H1 (cell line): Measurements from ENCODE around the gene SRPRB. TPM values are rescaled to one million over a fixed set of nuclear protein-coding genes. Genes with fewer than 3 reads are reported as not detected.
A peak's percentile ranks its signal among the peaks of the same experiment; 100 is the strongest.

Experiments
- CTCF ChIA-PET: fragments of 300-600 bp; sonication (Branson Sonifier 250); formaldehyde crosslinking; loops from one replicate; lab custom pipeline; 2021; ENCODE audit not compliant: partially characterized antibody; lab: Charles Lee
- POLR2A ChIA-PET: fragments of 300-600 bp; sonication (Branson Sonifier 250); formaldehyde crosslinking; loops from one replicate; lab custom pipeline; 2021; ENCODE audit warnings: inconsistent platforms; ENCODE audit not compliant: partially characterized antibody; lab: Charles Lee
- DNase-seq, 2 experiments: peaks; one replicate each; pipeline versions ENCODE4 v3.0.0 to v3.0.0-alpha.2; 2010 to 2022; ENCODE audit warnings: low spot score in 2 of 2, low read depth in 1 of 2, mixed read lengths in 1 of 2
- FAIRE-seq: peaks from 2 replicates; lab custom pipeline; 2011; peaks lifted over from hg19 to GRCh38; lab: Jason Lieb, UNC
- H2AFZ ChIP-seq: 2 replicates; pipeline ENCODE4 v1.8.1; 2012; ENCODE audit warnings: low read length, inconsistent platforms
- H2AK5ac ChIP-seq: 2 replicates; pipeline ENCODE4 v1.6.1; 2013; ENCODE audit warnings: low read depth, low read length
- H2BK120ac ChIP-seq: replicated peaks from 2 replicates; pipeline ENCODE3; 2013; ENCODE audit warnings: low read depth, low read length, inconsistent platforms
- H2BK12ac ChIP-seq: 2 replicates; pipeline ENCODE4 v1.6.1; 2013; ENCODE audit warnings: low read depth, low read length
- H2BK15ac ChIP-seq: 2 replicates; pipeline ENCODE4 v1.6.1; 2013; ENCODE audit warnings: low read length
- H2BK20ac ChIP-seq: 2 replicates; pipeline ENCODE4 v1.6.1; 2013; ENCODE audit warnings: low read length
- H2BK5ac ChIP-seq: 2 replicates; pipeline ENCODE4 v1.6.1; 2013; ENCODE audit warnings: low read depth, low read length
- H3K14ac ChIP-seq: 2 replicates; pipeline ENCODE4 v1.6.1; 2013; ENCODE audit warnings: inconsistent platforms; ENCODE audit not compliant: insufficient read length
- H3K18ac ChIP-seq: 2 replicates; pipeline ENCODE4 v1.6.1; 2013; ENCODE audit warnings: low read length; ENCODE audit errors: extremely low read depth
- H3K23ac ChIP-seq: 2 replicates; pipeline ENCODE4 v1.6.1; 2013; ENCODE audit warnings: inconsistent platforms; ENCODE audit not compliant: insufficient read length
- H3K23me2 ChIP-seq: 2 replicates; pipeline ENCODE4 v1.6.1; 2013; ENCODE audit warnings: low read depth, low read length
- H3K27ac ChIP-seq: 2 replicates; pipeline ENCODE4 v1.6.1; 2011; ENCODE audit warnings: low read depth, low read length, inconsistent platforms
- H3K27me3 ChIP-seq, 4 experiments: replicated peaks in 1 of 4; 1 replicate in 1 of 4; 2 replicates in 3 of 4; pipeline versions ENCODE4 v1.6.1 to v1.8.1; 2011 to 2013; ENCODE audit warnings: low read length in 3 of 4, mild to moderate bottlenecking in 3 of 4, inconsistent platforms in 2 of 4, mixed read lengths in 2 of 4, moderate library complexity in 1 of 4; ENCODE audit not compliant: control insufficient read depth in 3 of 4, insufficient read depth in 3 of 4; ENCODE audit errors: extremely low read depth in 1 of 4
- H3K36me3 ChIP-seq, 4 experiments: 2 replicates each; pipeline versions ENCODE4 v1.6.1 to v1.8.1; 2011 to 2013; ENCODE audit warnings: mild to moderate bottlenecking in 4 of 4, low read length in 3 of 4, moderate library complexity in 2 of 4, control low read depth in 1 of 4, inconsistent platforms in 1 of 4; ENCODE audit not compliant: insufficient read depth in 4 of 4, control insufficient read depth in 2 of 4
- H3K4ac ChIP-seq: replicated peaks from 2 replicates; pipeline ENCODE3; 2013; ENCODE audit warnings: low read length, low read depth, mixed read lengths, inconsistent platforms; ENCODE audit not compliant: insufficient read length
- H3K4me1 ChIP-seq, 4 experiments: replicated peaks in 1 of 4; 1 replicate in 1 of 4; 2 replicates in 3 of 4; pipeline versions ENCODE4 v1.6.1 to v1.8.1; 2011 to 2013; ENCODE audit warnings: low read length in 3 of 4, inconsistent platforms in 2 of 4, mixed read lengths in 1 of 4; ENCODE audit not compliant: insufficient read depth in 4 of 4, control insufficient read depth in 3 of 4
- H3K4me2 ChIP-seq, 2 experiments: 2 replicates each; pipeline versions ENCODE4 v1.6.1 to v1.8.1; 2011 to 2013; ENCODE audit warnings: low read depth in 2 of 2, low read length in 2 of 2, control low read depth in 1 of 2, inconsistent platforms in 1 of 2, mild to moderate bottlenecking in 1 of 2; ENCODE audit not compliant: insufficient read depth in 1 of 2
- H3K4me3 ChIP-seq, 4 experiments: fragments of 200-600, 300-600 bp in 1 of 4; sonication (generic), shearing (Covaris generic), sonication (Bioruptor Twin) in 1 of 4; 2 replicates each; pipeline versions ENCODE4 v1.5.1 to v1.8.1; 2011 to 2016; ENCODE audit warnings: low read length in 4 of 4, low read depth in 3 of 4, control low read depth in 2 of 4, inconsistent platforms in 2 of 4, mild to moderate bottlenecking in 2 of 4, mixed read lengths in 1 of 4, moderate library complexity in 1 of 4; ENCODE audit not compliant: insufficient read depth in 2 of 4; ENCODE audit errors: extremely low read depth in 1 of 4
- H3K56ac ChIP-seq: replicated peaks from 2 replicates; pipeline ENCODE3; 2013; ENCODE audit warnings: low read depth, mild to moderate bottlenecking, mixed read lengths, low read length, inconsistent platforms; ENCODE audit not compliant: insufficient read length
- H3K79me1 ChIP-seq: 2 replicates; pipeline ENCODE4 v1.6.1; 2013; ENCODE audit warnings: low read depth, low read length, control low read depth
- H3K79me2 ChIP-seq, 2 experiments: 2 replicates each; pipeline versions ENCODE4 v1.6.1 to v1.8.1; 2012 to 2013; ENCODE audit warnings: low read length in 2 of 2, mild to moderate bottlenecking in 2 of 2, inconsistent platforms in 1 of 2; ENCODE audit not compliant: insufficient read depth in 2 of 2, control insufficient read depth in 1 of 2
- H3K9ac ChIP-seq, 4 experiments: replicated peaks in 1 of 4; 1 replicate in 1 of 4; 2 replicates in 3 of 4; pipeline versions ENCODE4 v1.6.1 to v1.8.1; 2011 to 2013; ENCODE audit warnings: low read depth in 3 of 4, low read length in 3 of 4, control low read depth in 2 of 4, mild to moderate bottlenecking in 2 of 4, moderate library complexity in 2 of 4, inconsistent platforms in 1 of 4; ENCODE audit errors: extremely low read depth in 1 of 4
- H3K9me3 ChIP-seq, 2 experiments: 2 replicates each; pipeline versions ENCODE4 v1.6.1 to v1.8.1; 2012 to 2013; ENCODE audit warnings: mild to moderate bottlenecking in 2 of 2, moderate library complexity in 2 of 2, control low read depth in 1 of 2, inconsistent platforms in 1 of 2, low read depth in 1 of 2, low read length in 1 of 2, mixed read lengths in 1 of 2; ENCODE audit not compliant: insufficient read depth in 2 of 2
- H4K20me1 ChIP-seq, 2 experiments: replicated peaks in 1 of 2; 2 replicates each; pipeline versions ENCODE3 to v1.8.1; 2011 to 2013; ENCODE audit warnings: inconsistent platforms in 2 of 2, low read length in 2 of 2, mild to moderate bottlenecking in 1 of 2; ENCODE audit not compliant: insufficient read depth in 2 of 2, control insufficient read depth in 1 of 2
- H4K5ac ChIP-seq: 2 replicates; pipeline ENCODE4 v1.6.1; 2013; ENCODE audit warnings: low read length, low read depth, mixed read lengths, inconsistent platforms; ENCODE audit not compliant: insufficient read length
- H4K8ac ChIP-seq: 2 replicates; pipeline ENCODE4 v1.8.0; 2013; ENCODE audit warnings: mild to moderate bottlenecking, moderate library complexity, low read length, inconsistent platforms; ENCODE audit not compliant: insufficient read depth; ENCODE audit errors: extremely low read depth
- H4K91ac ChIP-seq: replicated peaks from 2 replicates; pipeline ENCODE3; 2013; ENCODE audit warnings: low read length, mixed read lengths, inconsistent platforms; ENCODE audit not compliant: insufficient read length
- BRCA1 ChIP-seq: IDR thresholded peaks from 2 replicates; pipeline ENCODE4 v1.6.1; 2012; ENCODE audit warnings: low read depth, low read length, improper control_type of control experiment
- CBX8 ChIP-seq: fragments of 300-800, 300-1000 bp; sonication (generic); IDR thresholded peaks from 2 replicates; pipeline ENCODE4 v1.7.1; 2016; ENCODE audit warnings: low read depth, low read length, borderline replicate concordance
- CEBPB ChIP-seq: IDR thresholded peaks from 2 replicates; pipeline ENCODE4 v1.6.1; 2012; ENCODE audit warnings: low read depth, low read length
- POLR2A ChIP-seq, 2 experiments: IDR thresholded peaks; 1 replicate in 1 of 2; 2 replicates in 1 of 2; pipeline ENCODE4 v1.6.1; 2011; ENCODE audit warnings: low read depth in 2 of 2, low read length in 2 of 2, mild to moderate bottlenecking in 2 of 2; ENCODE audit errors: control extremely low read depth in 1 of 2
- POU5F1 ChIP-seq: IDR thresholded peaks from 2 replicates; pipeline ENCODE4 v1.6.1; 2011; ENCODE audit warnings: low read depth, mild to moderate bottlenecking, low read length, moderate library complexity
- WGBS, 2 experiments: shearing (Covaris generic) in 1 of 2; methylation state at CpG; one replicate each; pipeline versions ENCODE4 v1.1.6 to v1.1.7; 2013 to 2015; ENCODE audit warnings: low lambda C conversion rate in 2 of 2, mixed read lengths in 2 of 2, inconsistent platforms in 1 of 2, low coverage in 1 of 2, missing lambda C conversion rate in 1 of 2; ENCODE audit not compliant: insufficient replicate concordance in 2 of 2, insufficient coverage in 1 of 2, insufficient read length in 1 of 2; ENCODE audit errors: extremely low coverage in 1 of 2, missing lambda C conversion rate in 1 of 2; 5-methylcytosine and 5-hydroxymethylcytosine counted together
- polyA plus RNA-seq, 7 experiments: library from polyadenylated mRNA; depleted of rRNA in 3 of 7; stranded (reverse) in 5 of 7; unstranded in 2 of 7; fragments of >200 nt in 5 of 7; fragments of 200-250 nt in 2 of 7; gene quantifications; 1 replicate in 5 of 7; 2 replicates in 1 of 7; 4 replicates in 1 of 7; pipeline versions ENCODE4 v1.2.1 to v1.2.3, GENCODE V29; 2011 to 2013; ENCODE audit warnings: missing spikeins in 2 of 7, mixed read lengths in 2 of 7
- total RNA-seq: library from RNA; stranded (reverse); fragmentation: NEBNext Ultra II Directional; extraction: Animal tissue kit (Norgen Biotek cat#: 25700); gene quantifications from 2 replicates; pipeline ENCODE4 v1.2.1, GENCODE V29; 2021
- TF ChIP-seq, protein P1 (sequence below): IDR thresholded peaks from 2 replicates; pipeline ENCODE4 v1.6.1; 2012; ENCODE audit warnings: low read length, inconsistent platforms

Gene SRPRB
- total and polyA plus RNA-seq, 2 of the 8 experiments (the other 6 are each of a cell fraction or from before 2014, with no cell fraction given) = 15.9 to 49.8 TPM

DNA sequence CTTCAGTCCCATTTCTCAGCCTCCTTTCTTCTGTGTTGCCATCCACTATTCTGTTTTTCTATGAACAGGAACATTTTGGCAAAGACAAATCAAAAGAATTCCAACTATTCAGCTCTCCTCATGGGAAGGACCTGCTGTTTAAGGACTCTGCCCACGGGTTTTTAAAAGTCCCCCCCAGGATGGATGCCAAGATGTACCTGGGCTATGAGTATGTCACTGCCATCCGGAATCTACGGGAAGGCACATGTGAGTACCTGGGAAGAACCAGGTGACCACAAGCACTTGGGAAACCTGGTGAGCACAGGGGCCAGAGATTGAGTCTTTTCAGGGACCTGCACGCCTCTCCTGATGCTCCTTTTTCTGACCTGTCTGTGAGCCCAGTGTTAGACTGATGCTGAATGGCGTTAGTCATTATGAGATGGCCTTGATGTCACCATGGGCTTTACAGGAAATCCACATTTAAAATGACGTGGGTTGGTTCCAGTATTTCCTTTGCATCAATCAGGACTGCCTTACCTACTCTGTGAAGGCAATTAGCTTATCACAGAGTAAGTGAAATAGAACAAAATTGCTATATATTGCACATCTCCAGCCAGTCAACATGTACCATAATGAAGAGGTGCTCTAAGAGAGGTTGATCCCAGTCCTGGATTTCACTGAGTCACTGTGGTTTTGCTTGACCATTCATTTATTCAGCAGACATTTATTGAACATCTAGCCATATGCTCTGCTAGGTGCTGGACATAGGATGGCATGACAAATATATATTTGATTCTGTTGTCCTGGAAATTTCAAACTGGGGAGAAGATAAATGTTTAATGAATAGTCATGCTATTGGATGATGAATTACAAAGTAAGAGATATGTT, 47.7 kb upstream of the SRPRB start:
- peak overlapping the region; percentile 29; the same call in 1 of the 2 replicates for H3K18ac ChIP-seq
- no peaks in the 10 kb centered on the region for H3K9me3 ChIP-seq
- CTCF ChIA-PET = no interaction called here
- H4K5ac ChIP-seq = no peak overlapping the region
- no peak overlapping the region for H2AK5ac ChIP-seq
- no peak overlapping the region for H3K27ac ChIP-seq
- no peaks in the 10 kb centered on the region for H3K79me1 ChIP-seq
- H2AFZ ChIP-seq = peak overlapping the region; percentile 64; the same call in 1 of the 2 replicates
- H3K56ac ChIP-seq = no peak overlapping the region
- H3K4me2 ChIP-seq = no peak overlapping the region
- H3K79me2 ChIP-seq = no peaks in the 10 kb centered on the region
- H4K91ac ChIP-seq = no peak overlapping the region
- WGBS, 2 experiments = 87% methylated on average over 6 of the region's 6 CpGs; no CpG with 5 or more reads in 1 of the 2 experiments
- H3K23me2 ChIP-seq = no peaks in the 10 kb centered on the region
- H2BK15ac ChIP-seq = no peak overlapping the region
- POLR2A ChIA-PET = no interaction called here
- no peaks in the 10 kb centered on the region for H3K36me3 ChIP-seq
- no peak overlapping the region for H3K23ac ChIP-seq
- H3K4me3 ChIP-seq = no peak overlapping the region
- no peak overlapping the region for H3K14ac ChIP-seq
- FAIRE-seq (no peak), DNase-seq (no peak)
- no peak overlapping the region for H3K9ac ChIP-seq
- no peak overlapping the region for H2BK20ac ChIP-seq
- H4K20me1 ChIP-seq = no peaks in the 10 kb centered on the region
- H4K8ac ChIP-seq = no peak overlapping the region
- no peak overlapping the region for H3K4ac ChIP-seq
- peaks cover 0 to 8% (median under 1%) of the 10 kb centered on the region in 4 experiments; a peak in 2 of 7 replicates for H3K4me1 ChIP-seq
- H2BK5ac ChIP-seq = no peak overlapping the region
- H2BK120ac ChIP-seq = no peak overlapping the region
- H3K27me3 ChIP-seq = no peaks in the 10 kb centered on the region; a peak in 1 of 7 replicates
- H2BK12ac ChIP-seq = no peak overlapping the region
- TF ChIP-seq CEBPB (no peak), CBX8 (no peak), POLR2A (IDR thresholded peaks at IDR 0.05; ENCODE audit: control extremely low read depth in 1 of 2, low read depth in 2 of 2, low read length in 2 of 2) (no peak), POU5F1 (no peak), BRCA1 (no peak)
- TF ChIP-seq, protein P1, sequence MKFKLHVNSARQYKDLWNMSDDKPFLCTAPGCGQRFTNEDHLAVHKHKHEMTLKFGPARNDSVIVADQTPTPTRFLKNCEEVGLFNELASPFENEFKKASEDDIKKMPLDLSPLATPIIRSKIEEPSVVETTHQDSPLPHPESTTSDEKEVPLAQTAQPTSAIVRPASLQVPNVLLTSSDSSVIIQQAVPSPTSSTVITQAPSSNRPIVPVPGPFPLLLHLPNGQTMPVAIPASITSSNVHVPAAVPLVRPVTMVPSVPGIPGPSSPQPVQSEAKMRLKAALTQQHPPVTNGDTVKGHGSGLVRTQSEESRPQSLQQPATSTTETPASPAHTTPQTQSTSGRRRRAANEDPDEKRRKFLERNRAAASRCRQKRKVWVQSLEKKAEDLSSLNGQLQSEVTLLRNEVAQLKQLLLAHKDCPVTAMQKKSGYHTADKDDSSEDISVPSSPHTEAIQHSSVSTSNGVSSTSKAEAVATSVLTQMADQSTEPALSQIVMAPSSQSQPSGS = no peak
